Stimulated activated naive CD8-positive, alpha-beta T cell treated with anti-CD3 and anti-CD28 coated beads, Interleukin-15, Interleukin-2, amounts not matched to agents 100 ng/mL and 50 ng/mL, for 24 hours (primary cell): ENCODE data around the gene SERP2.

Experiments
- H3K27ac Mint-ChIP-seq: one replicate; pipeline ENCODE4 v1.8.0; 2021; ENCODE audit warnings: mild to moderate bottlenecking, mixed read lengths
- H3K27me3 Mint-ChIP-seq: one replicate; pipeline ENCODE4 v1.8.0; 2021; ENCODE audit warnings: mixed read lengths
- H3K36me3 Mint-ChIP-seq: one replicate; pipeline ENCODE4 v1.8.0; 2021; ENCODE audit warnings: low read depth, mixed read lengths
- H3K4me1 Mint-ChIP-seq: one replicate; pipeline ENCODE4 v1.8.0; 2021; ENCODE audit warnings: low read depth, mixed read lengths
- H3K4me3 Mint-ChIP-seq: one replicate; pipeline ENCODE4 v1.8.0; 2021; ENCODE audit warnings: mild to moderate bottlenecking, mixed read lengths
- H3K9me3 Mint-ChIP-seq: one replicate; pipeline ENCODE4 v1.8.0; 2021; ENCODE audit warnings: mixed read lengths

Gene SERP2

GRCh38 chr13:44368599-44369368 lies 4.8 kb upstream of the SERP2 start:
- no peaks in the 10 kb centered on the region for H3K9me3 Mint-ChIP-seq
- no peak overlapping the region for H3K4me3 Mint-ChIP-seq
- H3K27ac Mint-ChIP-seq = no peak overlapping the region
- peaks cover 20% of the 10 kb centered on the region for H3K27me3 Mint-ChIP-seq
- H3K4me1 Mint-ChIP-seq = peaks cover 4% of the 10 kb centered on the region
- no peaks in the 10 kb centered on the region for H3K36me3 Mint-ChIP-seq

- Mint-ChIP-seq H3K4me3 (no peak overlapping the region), H3K4me1 (peaks cover 8% of the 10 kb centered on the region), H3K27ac (no peak overlapping the region), H3K9me3 (no peaks in the 10 kb centered on the region), H3K27me3 (peaks cover 32% of the 10 kb centered on the region), H3K36me3 (no peaks in the 10 kb centered on the region)
Measured at GRCh38 chr13:44371421-44371820, 2.2 kb upstream of the SERP2 start.

- Mint-ChIP-seq H3K9me3 (no peaks in the 10 kb centered on the region), H3K4me3 (peak overlapping the region; percentile 39), H3K4me1 (peaks cover 8% of the 10 kb centered on the region), H3K27ac (no peak overlapping the region), H3K36me3 (no peaks in the 10 kb centered on the region), H3K27me3 (peaks cover 32% of the 10 kb centered on the region)
Measured at GRCh38 chr13:44373247-44373600, 400 bp upstream of the SERP2 start.

- H3K27me3 Mint-ChIP-seq = peaks cover 32% of the 10 kb centered on the region
Measured at GRCh38 chr13:44374348-44374712, 706 bp downstream of the SERP2 start.

GRCh38 chr13:44378277-44378676 lies 4.7 kb downstream of the SERP2 start:
- Mint-ChIP-seq H3K27me3 (peaks cover 16% of the 10 kb centered on the region), H3K4me1 (peaks cover 4% of the 10 kb centered on the region), H3K9me3 (no peaks in the 10 kb centered on the region), H3K27ac (no peak overlapping the region), H3K4me3 (no peak overlapping the region), H3K36me3 (no peaks in the 10 kb centered on the region)

More at GRCh38 chr13:44374348-44374712, 706 bp downstream of the SERP2 start:
- no peaks in the 10 kb centered on the region for H3K9me3 Mint-ChIP-seq
- H3K4me1 Mint-ChIP-seq = peaks cover 8% of the 10 kb centered on the region
- H3K36me3 Mint-ChIP-seq = no peaks in the 10 kb centered on the region
- H3K4me3 Mint-ChIP-seq = peak overlapping the region; percentile 55
- no peak overlapping the region for H3K27ac Mint-ChIP-seq

GRCh38 chr13:44379885-44380284 lies 6.3 kb downstream of the SERP2 start:
- Mint-ChIP-seq H3K4me3 (no peak overlapping the region), H3K9me3 (no peaks in the 10 kb centered on the region), H3K4me1 (no peaks in the 10 kb centered on the region), H3K27ac (no peak overlapping the region), H3K27me3 (peaks cover 10% of the 10 kb centered on the region), H3K36me3 (no peaks in the 10 kb centered on the region)

GRCh38 chr13:44380404-44381165 lies 7.0 kb downstream of the SERP2 start:
- H3K36me3 Mint-ChIP-seq = no peaks in the 10 kb centered on the region
- no peaks in the 10 kb centered on the region for H3K4me1 Mint-ChIP-seq
- no peak overlapping the region for H3K4me3 Mint-ChIP-seq
- no peak overlapping the region for H3K27ac Mint-ChIP-seq
- peaks cover 3% of the 10 kb centered on the region for H3K27me3 Mint-ChIP-seq
- H3K9me3 Mint-ChIP-seq = no peaks in the 10 kb centered on the region

GRCh38 chr13:44382635-44383145 lies 9.1 kb downstream of the SERP2 start:
- Mint-ChIP-seq H3K27ac (no peak overlapping the region), H3K9me3 (no peaks in the 10 kb centered on the region), H3K27me3 (peaks cover 3% of the 10 kb centered on the region), H3K4me3 (no peak overlapping the region), H3K36me3 (no peaks in the 10 kb centered on the region), H3K4me1 (no peaks in the 10 kb centered on the region)

GRCh38 chr13:44383945-44384344 lies 10.3 kb downstream of the SERP2 start:
- Mint-ChIP-seq H3K36me3 (no peaks in the 10 kb centered on the region), H3K4me1 (no peaks in the 10 kb centered on the region), H3K9me3 (no peaks in the 10 kb centered on the region), H3K27ac (no peak overlapping the region), H3K27me3 (no peaks in the 10 kb centered on the region), H3K4me3 (no peak overlapping the region)

- no peak overlapping the region for H3K4me3 Mint-ChIP-seq
- no peaks in the 10 kb centered on the region for H3K36me3 Mint-ChIP-seq
- no peaks in the 10 kb centered on the region for H3K9me3 Mint-ChIP-seq
- no peak overlapping the region for H3K27ac Mint-ChIP-seq
- H3K27me3 Mint-ChIP-seq = no peaks in the 10 kb centered on the region
- H3K4me1 Mint-ChIP-seq = no peaks in the 10 kb centered on the region
Measured at GRCh38 chr13:44384778-44385177, 11.2 kb downstream of the SERP2 start.

- Mint-ChIP-seq H3K9me3 (no peaks in the 10 kb centered on the region), H3K4me3 (no peak overlapping the region), H3K36me3 (no peaks in the 10 kb centered on the region), H3K27ac (no peak overlapping the region), H3K4me1 (no peaks in the 10 kb centered on the region), H3K27me3 (no peaks in the 10 kb centered on the region)
Measured at GRCh38 chr13:44385401-44385800, 11.8 kb downstream of the SERP2 start.

GRCh38 chr13:44385847-44386246 lies 12.2 kb downstream of the SERP2 start:
- Mint-ChIP-seq H3K9me3 (no peaks in the 10 kb centered on the region), H3K27ac (no peak overlapping the region), H3K4me1 (no peaks in the 10 kb centered on the region), H3K4me3 (no peak overlapping the region), H3K27me3 (no peaks in the 10 kb centered on the region), H3K36me3 (no peaks in the 10 kb centered on the region)

- Mint-ChIP-seq H3K4me3 (no peak overlapping the region), H3K4me1 (no peaks in the 10 kb centered on the region), H3K9me3 (no peaks in the 10 kb centered on the region), H3K27ac (no peak overlapping the region), H3K36me3 (no peaks in the 10 kb centered on the region), H3K27me3 (no peaks in the 10 kb centered on the region)
Measured at GRCh38 chr13:44386913-44387556, 13.4 kb downstream of the SERP2 start.

- no peak overlapping the region for H3K27ac Mint-ChIP-seq
Measured at GRCh38 chr13:44388427-44389059, 14.9 kb downstream of the SERP2 start.

More at GRCh38 chr13:44388427-44389059, 14.9 kb downstream of the SERP2 start:
- H3K27me3 Mint-ChIP-seq = peaks cover 7% of the 10 kb centered on the region
- H3K4me1 Mint-ChIP-seq = no peaks in the 10 kb centered on the region
- H3K36me3 Mint-ChIP-seq = no peaks in the 10 kb centered on the region
- H3K4me3 Mint-ChIP-seq = no peak overlapping the region
- H3K9me3 Mint-ChIP-seq = no peaks in the 10 kb centered on the region
